Stimulated activated effector memory CD8-positive, alpha-beta T cell treated with anti-CD3 and anti-CD28 coated beads, Interleukin-12 subunit alpha, Interleukin-12 subunit beta, amount 100 ng/mL, for 72 hours (primary cell): ENCODE measurements around the gene CAD.
"Not testable (repeated sequence)": the region's sequence is repeated elsewhere in the genome, so short reads cannot be mapped to it uniquely, and the experiment has no call there.

Experiments used
- ATAC-seq: fragments of 150-1000 bp; cut with Tn5 transposase; 2 replicates; pipeline ENCODE4 v1.10.0; 2021
- DNase-seq, 2 donors: peaks; one replicate each; pipeline ENCODE4 v3.0.0; 2021 to 2022; ENCODE audit warnings: low spot score in 2 of 2
- H3K27ac Mint-ChIP-seq: one replicate; pipeline ENCODE4 v1.8.0; 2022; ENCODE audit warnings: mild to moderate bottlenecking, mixed read lengths
- H3K36me3 Mint-ChIP-seq: one replicate; pipeline ENCODE4 v1.8.0; 2022; ENCODE audit warnings: mild to moderate bottlenecking, mixed read lengths
- H3K4me1 Mint-ChIP-seq: one replicate; pipeline ENCODE4 v1.8.0; 2022; ENCODE audit warnings: mixed read lengths
- H3K4me3 Mint-ChIP-seq: one replicate; pipeline ENCODE4 v1.8.0; 2022; ENCODE audit warnings: mild to moderate bottlenecking, mixed read lengths
- H3K9me3 Mint-ChIP-seq: one replicate; pipeline ENCODE4 v1.8.0; 2022; ENCODE audit warnings: mixed read lengths

CAD gene

DNA sequence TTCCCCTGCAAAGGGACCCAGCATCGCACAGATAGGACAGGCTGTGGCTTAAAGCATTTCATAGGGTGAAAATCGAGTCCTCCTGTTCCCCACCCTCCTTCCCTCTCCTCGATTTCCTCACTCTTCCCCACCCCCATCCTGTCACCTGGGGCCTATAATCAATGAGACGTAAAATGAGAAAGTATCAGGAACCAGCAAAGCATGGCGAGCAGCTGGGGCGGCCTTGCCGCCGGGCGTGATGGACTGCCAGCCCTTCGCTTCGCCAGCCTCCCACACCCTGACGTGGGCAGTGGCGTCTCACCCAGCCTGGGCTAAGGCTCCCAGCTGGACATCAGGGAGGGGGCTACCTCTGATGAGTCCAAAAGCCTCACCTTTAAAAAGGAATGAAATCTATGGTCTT, 34.6 kb downstream of the CAD start:
- Mint-ChIP-seq H3K4me3 (no peak overlapping the region), H3K27ac (no peak overlapping the region), H3K36me3 (peaks cover 6% of the 10 kb centered on the region), H3K4me1 (no peaks in the 10 kb centered on the region), H3K9me3 (no peaks in the 10 kb centered on the region)
- no peak for DNase-seq
- ATAC-seq = no peak

DNA sequence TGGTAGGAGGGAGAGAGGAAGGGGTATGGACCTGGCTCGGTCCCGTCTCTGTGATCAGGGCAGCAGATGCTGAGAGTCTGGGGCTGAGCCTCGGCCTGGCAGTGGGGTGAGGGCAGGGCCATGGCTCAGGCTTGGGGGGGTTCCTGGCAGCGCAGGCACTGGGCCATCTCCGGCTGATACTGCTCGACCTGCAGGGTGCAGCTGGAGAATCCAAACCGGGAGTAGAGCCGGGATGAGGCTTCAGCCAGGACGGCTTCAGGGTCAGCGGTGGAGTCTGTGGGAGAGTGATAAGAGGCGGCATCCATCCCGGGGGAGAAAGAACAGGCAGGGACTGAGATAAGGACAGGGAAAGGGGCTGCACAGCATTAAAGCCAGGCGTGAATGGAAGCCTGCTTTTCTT, 38.0 kb downstream of the CAD start:
- DNase-seq (no peak), ATAC-seq (no peak)
- no peak overlapping the region for H3K27ac Mint-ChIP-seq
- H3K4me3 Mint-ChIP-seq = no peak overlapping the region
- no peaks in the 10 kb centered on the region for H3K4me1 Mint-ChIP-seq
- no peaks in the 10 kb centered on the region for H3K9me3 Mint-ChIP-seq
- H3K36me3 Mint-ChIP-seq = no peaks in the 10 kb centered on the region

DNA sequence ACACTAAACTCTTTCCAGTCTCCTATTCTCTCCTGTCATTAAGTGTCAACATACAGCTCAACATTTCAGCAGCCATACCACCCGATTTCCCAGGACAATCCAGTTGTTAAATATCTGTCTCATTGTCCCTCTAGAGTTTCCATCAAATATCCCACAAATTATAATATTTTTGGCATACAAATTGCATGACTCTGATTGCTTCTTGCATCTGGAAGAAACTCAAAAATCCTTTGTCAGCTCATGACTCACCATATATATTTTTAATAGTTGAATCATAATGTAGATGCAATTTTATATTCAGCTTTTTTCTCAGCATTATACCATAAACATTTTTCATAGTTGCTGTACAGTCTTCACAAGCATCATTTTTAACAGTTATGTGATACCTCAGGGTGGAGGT, 38.5 kb downstream of the CAD start:
- Mint-ChIP-seq H3K4me3 (no peak overlapping the region), H3K9me3 (no peaks in the 10 kb centered on the region), H3K27ac (no peak overlapping the region), H3K4me1 (peaks cover under 1% of the 10 kb centered on the region), H3K36me3 (no peaks in the 10 kb centered on the region)
- DNase-seq (no peak), ATAC-seq (no peak)

DNA sequence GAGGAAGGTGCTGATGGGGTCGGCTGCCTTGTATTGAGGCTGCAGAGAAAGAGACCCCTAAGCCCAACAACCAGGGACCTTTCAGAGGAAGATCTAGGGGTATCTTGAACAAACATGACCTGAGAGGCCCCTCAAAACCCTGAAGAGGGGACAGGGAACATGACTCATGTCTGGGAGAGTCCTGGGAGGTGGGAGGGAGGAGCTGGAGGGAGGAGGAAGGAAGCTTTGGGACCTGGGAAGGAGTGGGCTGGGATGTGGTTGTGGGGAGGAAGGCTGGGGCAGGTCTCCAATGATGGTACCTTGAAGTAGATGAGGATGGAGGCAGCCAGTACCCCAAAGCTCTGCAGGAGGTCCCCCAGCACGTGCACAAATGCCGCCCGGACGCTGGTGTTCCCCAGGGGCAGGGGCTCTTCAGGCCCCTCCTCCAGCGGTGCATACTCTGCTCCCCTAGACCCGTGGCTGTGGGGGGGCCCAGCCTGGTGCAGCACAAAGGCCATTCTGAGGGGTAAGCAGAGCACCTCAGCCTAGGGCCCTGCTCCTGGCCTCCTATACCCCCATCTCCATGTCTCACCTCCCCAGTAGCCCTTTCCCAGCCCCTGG, 39.8 kb downstream of the CAD start:
- ATAC-seq = no peak
- Mint-ChIP-seq H3K9me3 (no peaks in the 10 kb centered on the region), H3K4me1 (peaks cover 14% of the 10 kb centered on the region), H3K36me3 (no peaks in the 10 kb centered on the region), H3K27ac (no peak overlapping the region), H3K4me3 (no peak overlapping the region)
- DNase-seq = no peak

DNA sequence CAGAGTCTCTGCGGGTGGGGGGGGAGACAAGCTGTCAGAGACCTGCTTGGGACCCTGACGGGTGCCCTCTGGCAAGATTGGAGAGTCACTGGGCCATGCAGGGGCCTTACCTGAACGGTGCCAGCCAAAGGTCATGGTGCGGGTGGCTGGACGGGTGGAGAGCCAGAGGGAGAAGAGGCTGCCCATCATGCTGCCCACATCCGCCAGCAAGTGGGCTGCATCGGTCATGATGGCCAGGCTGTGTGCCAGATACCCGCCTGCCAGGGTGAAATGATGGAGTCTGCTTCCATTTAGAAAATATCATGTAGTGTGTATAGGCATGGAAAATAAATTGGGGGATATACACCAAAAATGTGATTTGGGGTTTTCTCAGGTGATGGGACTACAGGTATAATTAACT, 40.9 kb downstream of the CAD start:
- ATAC-seq = no peak
- DNase-seq = no peak
- Mint-ChIP-seq H3K36me3 (peaks cover 1% of the 10 kb centered on the region), H3K9me3 (no peaks in the 10 kb centered on the region), H3K4me1 (peaks cover 15% of the 10 kb centered on the region), H3K4me3 (no peak overlapping the region), H3K27ac (no peak overlapping the region)

DNA sequence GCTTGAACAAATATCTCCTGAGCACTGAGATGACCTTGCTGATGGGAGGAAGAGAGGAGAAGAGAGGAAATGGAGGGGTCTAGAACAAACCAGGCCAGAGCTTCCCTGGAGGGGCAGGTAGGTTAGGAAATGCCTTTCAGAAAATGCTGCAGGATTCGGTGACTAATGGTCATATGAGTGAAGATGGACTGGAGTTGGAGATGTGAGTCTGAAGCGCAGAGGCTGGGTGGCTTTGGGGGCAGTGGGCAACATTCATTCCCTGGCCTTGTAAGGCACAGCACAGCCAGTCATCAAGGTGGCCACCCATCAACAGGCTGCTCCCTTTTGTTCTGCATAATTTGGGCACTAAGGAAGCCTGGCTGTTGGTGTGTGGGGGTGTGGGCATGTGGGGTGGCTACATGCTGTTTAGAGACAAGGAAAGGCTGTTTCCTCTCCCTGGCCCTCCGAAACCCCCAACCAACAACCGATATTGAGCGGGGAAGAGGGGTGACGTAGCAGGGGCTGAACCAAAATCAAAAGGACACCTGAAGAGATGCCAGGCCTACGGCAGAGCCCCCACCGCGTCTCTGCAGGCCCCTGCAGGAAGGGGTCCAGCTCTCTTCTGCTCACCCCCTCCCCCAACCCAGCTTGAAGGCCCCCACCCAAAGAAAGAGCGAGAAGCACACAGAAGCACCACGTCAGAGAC, 44.2 kb downstream of the CAD start:
- Mint-ChIP-seq H3K4me3 (peak overlapping the region; percentile 71), H3K36me3 (peaks cover 5% of the 10 kb centered on the region), H3K9me3 (no peaks in the 10 kb centered on the region), H3K4me1 (peaks cover 34% of the 10 kb centered on the region), H3K27ac (no peak overlapping the region)
- DNase-seq (no peak), ATAC-seq (no peak)

DNA sequence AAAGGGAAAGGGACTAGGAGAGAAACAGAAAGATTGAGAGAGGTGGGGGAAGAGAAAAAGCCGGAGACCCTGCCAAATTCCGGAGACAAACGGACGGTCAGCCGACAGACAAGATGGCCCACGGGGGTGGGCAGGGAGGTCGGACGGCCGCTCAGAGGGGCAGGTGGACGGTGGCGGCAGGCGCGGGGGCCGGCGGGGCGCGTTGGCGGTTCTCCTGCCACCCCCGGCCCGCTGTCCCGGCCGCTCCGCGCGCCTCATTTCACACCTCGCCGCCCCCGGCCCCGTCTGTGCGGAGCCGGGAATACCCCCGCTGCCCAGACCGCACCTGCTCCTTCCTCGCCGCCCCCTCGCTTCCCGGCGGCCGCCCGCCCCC, 44.7 kb downstream of the CAD start:
- DNase-seq = no peak
- H3K4me1 Mint-ChIP-seq = peaks cover 34% of the 10 kb centered on the region

DNA sequence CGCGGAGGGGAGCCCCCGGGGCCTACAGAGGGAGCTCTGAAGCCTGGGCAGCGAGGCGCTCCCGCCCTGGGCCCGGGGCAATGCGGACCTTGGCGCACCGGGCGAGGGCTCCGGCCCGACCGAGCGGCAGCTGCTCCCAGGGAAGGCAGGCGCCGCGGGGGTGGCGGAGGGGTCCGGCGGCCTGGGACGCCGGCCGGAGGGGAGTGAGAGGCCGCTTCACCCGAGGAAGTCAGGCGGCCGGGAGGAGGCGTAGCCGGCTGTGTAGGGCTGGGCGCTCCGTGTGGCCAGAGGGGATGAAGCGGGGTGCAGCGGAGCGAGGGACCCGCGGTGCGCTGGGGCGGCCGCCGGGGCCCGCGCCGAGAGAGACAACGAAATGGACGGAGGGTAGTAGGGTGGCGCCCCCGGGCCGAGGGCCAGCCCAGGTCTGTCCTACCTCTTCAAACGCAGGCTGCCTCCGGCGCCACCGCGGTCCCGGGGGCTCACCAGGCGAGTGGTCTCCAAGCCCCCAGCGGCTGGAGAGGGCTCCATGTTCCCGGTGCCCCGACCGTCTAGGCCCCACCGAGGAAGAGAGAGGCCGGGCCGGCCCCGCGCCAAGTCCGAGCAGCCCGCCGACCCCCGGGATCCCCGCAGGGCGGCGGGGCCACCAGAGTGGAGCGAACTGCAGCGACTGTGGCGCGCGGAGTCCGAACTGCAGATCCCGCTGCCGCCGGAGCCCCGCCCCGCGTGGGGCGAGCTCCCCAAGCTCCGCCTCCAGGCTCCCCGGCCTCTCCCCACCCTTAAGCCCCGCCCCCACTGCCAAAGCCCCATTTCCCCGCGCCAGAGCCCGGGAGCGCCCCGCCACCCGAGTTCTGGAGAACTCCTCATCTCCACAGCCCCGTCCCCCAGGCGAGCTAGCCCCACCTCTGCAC, 45.5 kb downstream of the CAD start, which contains the start of gene SLC30A3:
Gene SLC30A3 (minus strand): TSS at position 669 of the 908 bp plus-strand sequence. CDS start 141 bp downstream, at position 528.
- no peak within 1 kb of the TSS for H3K27ac Mint-ChIP-seq
- peaks cover 34% of the 10 kb centered on the region for H3K4me1 Mint-ChIP-seq
- peak; percentile 58 to 68 for DNase-seq
- ATAC-seq = peak; percentile 77
- H3K9me3 Mint-ChIP-seq = no peaks in the 10 kb centered on the region
- H3K36me3 Mint-ChIP-seq = peaks cover 5% of the 10 kb centered on the region
- H3K4me3 Mint-ChIP-seq = peak within 1 kb of the TSS; percentile 71

More for the DNA sequence above, 44.7 kb downstream of the CAD start:
- ATAC-seq = no peak
- Mint-ChIP-seq H3K4me3 (peak overlapping the region; percentile 71), H3K36me3 (peaks cover 5% of the 10 kb centered on the region), H3K9me3 (no peaks in the 10 kb centered on the region), H3K27ac (no peak overlapping the region)

DNA sequence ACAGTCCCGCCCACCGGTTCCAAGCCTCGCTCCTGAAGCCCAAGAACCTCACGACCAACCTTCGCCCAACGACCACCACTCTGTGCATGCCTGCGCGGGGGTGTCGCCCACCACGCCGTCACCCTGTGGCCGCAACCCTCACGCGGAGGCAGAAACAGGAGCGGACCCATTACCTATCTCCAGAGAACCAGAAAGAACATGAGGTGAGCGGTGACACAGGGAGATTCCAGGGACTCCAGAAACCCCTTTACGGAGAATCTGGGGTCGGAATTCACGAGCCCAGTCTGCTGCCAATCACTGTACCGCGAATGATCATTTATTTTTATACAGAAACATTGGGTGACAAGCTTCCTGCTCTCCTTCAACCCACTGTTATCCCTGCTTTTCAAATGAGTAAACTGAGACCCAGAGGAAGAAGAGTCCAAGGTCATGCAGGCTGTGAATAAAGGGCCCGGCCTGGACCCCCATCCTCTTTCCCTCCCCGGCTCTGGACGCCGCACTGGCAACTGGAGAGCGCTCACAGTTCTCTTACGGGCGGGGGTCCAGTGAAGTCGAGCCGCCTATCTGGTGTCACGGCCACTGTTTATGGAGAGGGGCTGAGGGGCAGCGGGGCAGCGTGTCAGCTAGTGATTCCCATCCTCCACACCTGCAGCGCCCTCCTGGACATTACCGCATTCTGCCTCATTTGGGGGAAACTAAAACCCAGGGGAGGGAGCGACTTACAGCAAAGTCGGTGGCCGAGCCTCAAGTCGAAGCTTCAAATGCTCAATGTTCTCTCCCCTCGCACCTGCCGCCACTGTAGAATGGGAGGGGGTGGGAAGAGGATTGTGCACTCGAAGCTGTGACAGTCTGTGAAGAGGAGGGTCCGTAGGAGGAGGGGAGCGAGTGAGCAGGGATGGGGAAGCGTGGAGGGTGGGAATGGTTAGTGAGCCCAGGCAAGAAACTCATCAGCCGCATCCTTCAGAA, 46.4 kb downstream of the CAD start:
- peaks cover 34% of the 10 kb centered on the region for H3K4me1 Mint-ChIP-seq
- no peak overlapping the region for H3K4me3 Mint-ChIP-seq
- no peak overlapping the region for H3K27ac Mint-ChIP-seq
- DNase-seq (no peak), ATAC-seq (no peak)
- H3K9me3 Mint-ChIP-seq = no peaks in the 10 kb centered on the region
- peaks cover 5% of the 10 kb centered on the region for H3K36me3 Mint-ChIP-seq

DNA sequence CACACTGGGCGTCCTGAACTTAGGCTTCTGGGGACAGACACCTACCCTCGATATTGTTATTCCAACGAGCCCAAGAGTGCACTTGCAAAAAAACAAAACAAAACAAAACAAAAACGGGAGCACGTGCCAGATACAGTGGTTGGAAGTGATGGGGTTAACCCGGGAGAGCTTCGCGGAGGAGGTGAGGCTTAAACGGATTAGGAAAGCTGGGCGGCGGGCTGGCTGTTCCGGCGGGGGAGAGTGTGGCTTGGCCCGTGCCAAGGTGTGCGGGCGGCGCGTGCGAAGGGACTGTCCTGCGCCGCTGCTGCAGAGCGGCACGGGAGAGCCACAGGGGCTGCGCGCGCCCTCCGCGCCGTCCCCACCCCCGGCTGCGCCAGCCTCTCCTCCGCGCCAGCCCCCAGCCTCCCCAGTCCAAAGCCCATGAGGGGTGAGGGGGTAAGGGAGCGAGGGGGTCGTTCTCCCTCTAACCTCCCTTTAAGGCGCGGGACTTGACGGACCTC, 47.1 kb downstream of the CAD start:
- ATAC-seq (peak; percentile 63), DNase-seq (peak in 1 of 2 donors; percentile 56)
- Mint-ChIP-seq H3K27ac (no peak overlapping the region), H3K4me3 (no peak overlapping the region), H3K4me1 (peaks cover 34% of the 10 kb centered on the region), H3K36me3 (peaks cover 5% of the 10 kb centered on the region), H3K9me3 (no peaks in the 10 kb centered on the region)

DNA sequence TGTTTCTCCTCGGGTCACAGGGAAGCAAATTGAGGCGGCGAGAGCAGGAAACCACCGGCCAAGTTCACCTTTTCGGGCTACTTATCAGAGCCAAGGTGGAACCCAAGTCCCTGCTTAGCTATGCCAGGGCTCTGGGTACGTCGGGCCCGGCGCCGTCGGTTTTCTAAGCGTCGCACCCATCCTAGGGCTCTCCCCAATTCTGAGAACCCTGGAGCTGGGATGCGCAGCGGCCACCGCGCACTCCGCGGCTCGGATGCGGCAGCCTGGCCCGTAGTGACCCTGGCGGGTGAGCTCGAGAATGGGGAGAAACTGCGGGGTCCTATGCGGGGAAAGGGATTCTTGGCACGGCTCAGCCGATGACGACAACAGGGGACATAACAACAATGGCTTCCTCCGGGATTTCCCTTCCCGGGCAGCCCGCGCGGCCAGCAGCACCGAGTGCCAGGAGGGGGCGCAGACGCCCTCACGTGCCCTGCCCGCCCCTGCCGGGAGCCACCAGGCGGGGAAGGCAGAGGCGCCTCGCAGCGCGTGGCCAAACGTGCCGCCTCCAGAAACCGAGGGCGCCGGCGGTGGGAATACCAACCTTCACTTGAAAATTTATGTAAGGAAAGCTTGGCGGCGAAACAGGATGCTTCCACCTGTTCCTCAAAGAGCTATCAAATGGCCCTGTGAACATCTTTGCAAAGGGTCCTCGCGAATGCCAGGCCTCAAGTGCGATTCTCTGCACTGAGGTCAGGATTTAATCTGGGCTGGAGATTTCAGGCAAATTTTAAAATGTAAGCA, 47.8 kb downstream of the CAD start:
- Mint-ChIP-seq H3K36me3 (peaks cover 5% of the 10 kb centered on the region), H3K4me3 (no peak overlapping the region), H3K9me3 (no peaks in the 10 kb centered on the region), H3K27ac (no peak overlapping the region), H3K4me1 (peaks cover 34% of the 10 kb centered on the region)
- ATAC-seq = peak; percentile 60
- DNase-seq = peak; percentile 22 to 66

DNA sequence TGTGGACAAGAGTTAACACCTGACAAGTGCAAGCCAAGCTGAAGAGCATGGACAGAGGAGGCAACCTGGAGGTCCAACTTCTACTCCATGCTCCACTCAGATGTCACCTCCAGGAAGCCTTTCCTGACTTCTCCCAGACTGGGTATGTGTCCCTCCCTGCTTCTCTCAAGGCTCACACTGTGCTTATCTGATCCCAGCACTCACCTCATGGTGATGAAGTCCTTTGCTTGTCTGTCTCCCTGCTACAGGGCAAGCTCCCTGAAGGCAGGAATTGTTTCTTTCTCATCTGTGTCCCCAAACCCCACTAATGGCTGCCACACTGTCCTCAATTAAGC, 48.3 kb downstream of the CAD start:
- H3K36me3 Mint-ChIP-seq = peaks cover 5% of the 10 kb centered on the region
- no peak for DNase-seq
- no peak overlapping the region for H3K4me3 Mint-ChIP-seq
- no peaks in the 10 kb centered on the region for H3K9me3 Mint-ChIP-seq
- no peak overlapping the region for H3K27ac Mint-ChIP-seq
- H3K4me1 Mint-ChIP-seq = peaks cover 34% of the 10 kb centered on the region
- ATAC-seq = no peak

DNA sequence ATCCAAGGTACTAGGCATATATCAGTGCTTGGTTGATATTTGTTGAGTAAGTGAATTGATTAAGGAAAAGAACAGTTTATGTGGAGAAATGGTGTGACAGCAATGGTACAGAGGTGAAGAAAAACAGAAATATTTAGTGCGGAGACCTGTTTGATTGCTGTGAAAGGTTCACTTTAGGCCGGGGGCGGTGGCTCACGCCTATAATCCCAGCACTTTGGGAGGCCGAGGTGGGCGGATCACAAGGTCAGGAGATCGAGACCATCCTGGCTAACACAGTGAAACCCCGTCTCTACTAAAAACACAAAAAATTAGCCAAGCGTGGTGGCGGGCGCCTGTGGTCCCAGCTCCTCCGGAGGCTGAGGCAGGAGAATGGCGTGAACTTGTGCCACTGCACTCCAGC, 51.1 kb downstream of the CAD start:
- not testable (repeated sequence) for H3K4me3 Mint-ChIP-seq, DNase-seq, H3K27ac Mint-ChIP-seq, H3K9me3 Mint-ChIP-seq, H3K36me3 Mint-ChIP-seq, ATAC-seq
- peaks cover 17% of the 10 kb centered on the region for H3K4me1 Mint-ChIP-seq

DNA sequence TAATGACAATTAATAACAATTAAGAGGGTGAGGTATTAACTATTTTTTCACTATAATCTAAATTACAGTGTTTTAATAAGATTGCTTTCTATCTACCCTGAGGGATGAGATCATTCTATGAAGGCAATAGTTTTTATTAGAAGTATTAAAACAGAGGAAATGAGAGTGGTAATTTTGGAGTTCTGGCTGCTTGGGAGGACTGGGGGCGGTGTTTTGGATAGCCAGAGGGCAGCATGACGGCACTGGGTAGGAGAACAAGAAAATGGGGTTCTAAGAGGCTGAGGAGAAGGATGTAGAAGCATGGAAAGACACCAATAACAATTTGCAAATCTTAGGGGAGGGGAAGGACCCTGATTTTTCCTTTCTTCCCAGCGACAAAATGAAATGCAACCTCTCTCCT, 53.0 kb downstream of the CAD start:
- ATAC-seq = no peak
- Mint-ChIP-seq H3K27ac (no peak overlapping the region), H3K4me1 (peaks cover 5% of the 10 kb centered on the region), H3K9me3 (no peaks in the 10 kb centered on the region), H3K4me3 (no peak overlapping the region), H3K36me3 (no peaks in the 10 kb centered on the region)
- no peak for DNase-seq
